GM12864 (cell line): ENCODE data around the gene SGCD.
A peak's percentile ranks its signal among the peaks of the same experiment; 100 is the strongest.

Experiments used
- DNase-seq: peaks from one replicate; pipeline ENCODE4 v3.0.0-alpha.2; 2011; ENCODE audit warnings: low read depth
- H3K4me3 ChIP-seq: 2 replicates; pipeline ENCODE4 v1.5.1; 2011; ENCODE audit warnings: mild to moderate bottlenecking, low read depth, low read length, control low read depth
- CTCF ChIP-seq: IDR thresholded peaks from 2 replicates; pipeline ENCODE4 v1.5.1; 2011; ENCODE audit warnings: low read depth, mild to moderate bottlenecking, moderate library complexity, low read length, control low read depth, inconsistent platforms; ENCODE audit errors: missing control alignments

SGCD gene

GRCh38 chr5:156356238-156356637 lies 29.3 kb downstream of the SGCD start:
- no peak for DNase-seq
- no peak for TF ChIP-seq CTCF
- H3K4me3 ChIP-seq = no peak overlapping the region

- no peak overlapping the region for H3K4me3 ChIP-seq
- TF ChIP-seq CTCF = no peak
- no peak for DNase-seq
Observed at GRCh38 chr5:156359476-156359875, 32.5 kb downstream of the SGCD start.

- TF ChIP-seq CTCF = no peak
- no peak for DNase-seq
- no peak overlapping the region for H3K4me3 ChIP-seq
Observed at GRCh38 chr5:156361436-156362109, 34.6 kb downstream of the SGCD start.

GRCh38 chr5:156363861-156364260 lies 36.9 kb downstream of the SGCD start:
- TF ChIP-seq CTCF = no peak
- DNase-seq = no peak
- no peak overlapping the region for H3K4me3 ChIP-seq

GRCh38 chr5:156366521-156366920 lies 39.6 kb downstream of the SGCD start:
- DNase-seq = no peak

GRCh38 chr5:156367597-156367996 lies 40.6 kb downstream of the SGCD start:
- DNase-seq = no peak
- no peak for TF ChIP-seq CTCF
- no peak overlapping the region for H3K4me3 ChIP-seq

More at GRCh38 chr5:156366521-156366920, 39.6 kb downstream of the SGCD start:
- H3K4me3 ChIP-seq = no peak overlapping the region
- no peak for TF ChIP-seq CTCF

GRCh38 chr5:156375895-156376495 lies 49.0 kb downstream of the SGCD start:
- TF ChIP-seq CTCF = no peak
- peak overlapping the region; percentile 35; the same call in 1 of the 2 replicates for H3K4me3 ChIP-seq
- no peak for DNase-seq
